Lung (tissue), 16 donors: ENCODE data around the gene ZNF41. TPM values are rescaled to one million over a fixed set of nuclear protein-coding genes. Genes with fewer than 3 reads are reported as not detected.

ENCODE experiments used
- ATAC-seq: fragments of 200-7000 bp; cut with Tn5 transposase; one replicate; pipeline ENCODE4 v1.9.1; 2020; ENCODE audit warnings: moderate number of reproducible peaks; ENCODE audit not compliant: insufficient read depth, low FRiP score
- DNase-seq, 3 donors: peaks; one replicate each; pipeline ENCODE4 v3.0.0-alpha.2; 2013 to 2017
- H3K27ac ChIP-seq, 2 donors: one replicate each; pipeline ENCODE4 v1.5.1; 2013; ENCODE audit warnings: mild to moderate bottlenecking in 2 of 2, moderate library complexity in 2 of 2, control low read depth in 1 of 2, inconsistent platforms in 1 of 2, low read depth in 1 of 2, low read length in 1 of 2
- H3K27me3 ChIP-seq, 3 donors: one replicate each; pipeline ENCODE4 v1.5.1; 2013; ENCODE audit warnings: low read length in 2 of 3; ENCODE audit not compliant: control insufficient read depth in 3 of 3, insufficient read depth in 3 of 3
- H3K36me3 ChIP-seq, 4 donors: one replicate each; pipeline ENCODE4 v1.5.1; 2013; ENCODE audit warnings: low read length in 4 of 4, mild to moderate bottlenecking in 1 of 4, moderate library complexity in 1 of 4; ENCODE audit not compliant: control insufficient read depth in 4 of 4, insufficient read depth in 4 of 4
- H3K4me1 ChIP-seq, 5 donors: one replicate each; pipeline ENCODE4 v1.5.1; 2013; ENCODE audit warnings: low read length in 5 of 5, mild to moderate bottlenecking in 2 of 5, moderate library complexity in 1 of 5; ENCODE audit not compliant: control insufficient read depth in 5 of 5, insufficient read depth in 5 of 5
- H3K4me3 ChIP-seq: one replicate; pipeline ENCODE4 v1.5.1; 2013; ENCODE audit warnings: mild to moderate bottlenecking, control low read depth, moderate library complexity
- H3K9ac ChIP-seq, 2 donors: one replicate each; pipeline ENCODE4 v1.5.1; 2013; ENCODE audit warnings: low read length in 2 of 2, control low read depth in 1 of 2; ENCODE audit not compliant: insufficient read depth in 1 of 2
- H3K9me3 ChIP-seq, 4 donors: one replicate each; pipeline ENCODE4 v1.5.1; 2013; ENCODE audit warnings: low read length in 3 of 4, mild to moderate bottlenecking in 1 of 4, moderate library complexity in 1 of 4; ENCODE audit not compliant: control insufficient read depth in 4 of 4, insufficient read depth in 3 of 4
- CTCF ChIP-seq: IDR thresholded peaks from 2 replicates; pipeline ENCODE4 v1.5.1; 2012; ENCODE audit warnings: mild to moderate bottlenecking; ENCODE audit errors: control extremely low read depth, extremely low read depth
- WGBS, 2 donors: extraction: QIAGEN DNeasy Blood & Tissue Kit; methylation state at CpG; one replicate each; pipeline ENCODE4 v1.1.7; 2013; 5-methylcytosine and 5-hydroxymethylcytosine counted together
- long read RNA-seq, 5 donors: transcript quantifications; one replicate each; lab custom pipeline, GENCODE V29; 2026
- polyA plus RNA-seq, 2 donors: library from polyadenylated mRNA; stranded (reverse); fragments of 200-250 nt; gene quantifications; one replicate each; pipeline ENCODE4 v1.2.1, GENCODE V29; 2013
- total RNA-seq, 2 donors: library from RNA; depleted of rRNA in 1 of 2; stranded (reverse); fragments of >200 nt in 1 of 2; gene quantifications; one replicate each; pipeline ENCODE4 v1.2.1, GENCODE V29; 2014 to 2021
- donor health status: control.
- donor health status: control.
- donor health status: Bipolar disorder and iron deficiency.
- donor health status: healthy.
- donor health status: DM: yes; HTN: yes; CAD: no.

ZNF41 gene
- total RNA-seq (10 to 100 TPM in 1 of 2 donors, 1 to 10 TPM in 1; 9.8 to 12.0 TPM), polyA plus RNA-seq (1 to 10 TPM; 2.0 to 3.9 TPM)
- long read RNA-seq, donor 1, full-length matches to known transcripts = 1 of 1 reads
- long read RNA-seq, donor 1, partial matches to known transcripts = 0 of 1 reads
- long read RNA-seq, donor 1, other reads (novel, unspliced or antisense) = 0 of 1 reads
- long read RNA-seq, donor 2 = 0 reads
- long read RNA-seq, donor 3 = 0 reads
- long read RNA-seq, donor 4 = 0 reads
- long read RNA-seq, donor 5 = 0 reads

DNA sequence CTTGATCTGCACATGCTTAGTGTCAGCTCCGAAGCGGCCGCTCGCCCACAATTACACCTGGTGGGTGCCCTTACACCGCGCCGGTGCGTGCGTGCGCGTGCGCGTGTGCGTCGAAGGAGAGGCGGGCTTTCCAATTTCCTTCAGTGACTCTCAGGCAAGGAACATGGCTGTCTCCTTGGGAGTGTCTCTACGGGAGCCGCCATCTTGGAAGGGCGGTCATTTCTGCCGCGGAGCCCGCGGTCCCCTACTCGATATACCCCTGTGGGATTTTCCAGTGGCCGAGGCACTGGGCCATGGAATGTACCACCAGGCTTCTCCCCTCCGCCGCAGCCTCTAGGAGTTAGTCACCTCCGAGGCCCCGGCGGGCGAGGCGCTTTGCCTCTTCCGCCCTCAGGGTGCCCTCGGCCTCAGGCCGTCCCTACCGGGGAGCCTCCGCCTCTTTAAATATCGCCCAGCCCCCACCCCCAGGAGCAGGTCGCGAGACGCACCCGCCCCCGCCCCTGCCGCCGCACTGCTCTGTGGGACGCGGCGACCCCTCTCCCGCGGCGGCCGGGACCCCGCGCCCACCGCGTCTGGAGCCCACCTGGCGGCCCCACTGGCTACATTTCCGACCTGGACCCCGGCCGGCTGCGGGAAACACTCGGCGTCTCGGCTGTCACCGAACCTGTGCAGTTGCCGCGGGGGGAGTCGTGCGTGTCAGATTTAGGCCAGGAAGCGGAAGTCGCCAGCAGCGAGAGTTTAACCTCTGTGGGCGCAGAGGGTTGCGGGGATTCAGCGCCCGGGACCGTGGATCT is at the start of gene ZNF41:
Gene ZNF41 (minus strand): TSS at position 711 of the 794 bp plus-strand sequence. CDS start 15,741 bp downstream, outside the sequence.
- no peaks in the 10 kb centered on the region for H3K27me3 ChIP-seq
- DNase-seq (peak; percentile 81 to 87 (median 85)), ATAC-seq (peak; percentile 90)
- peak within 1 kb of the TSS; percentile 68 to 92 for H3K9ac ChIP-seq
- 0 to 38% methylated on average over 51 to 77 of the region's 77 CpGs for WGBS, 2 donors
- peak within 1 kb of the TSS; percentile 92 to 98 for H3K27ac ChIP-seq
- no peak for TF ChIP-seq CTCF
- peak within 1 kb of the TSS; percentile 58 for H3K4me3 ChIP-seq
- no peaks in the 10 kb centered on the region for H3K36me3 ChIP-seq
- peaks cover 0 to 5% (median 2%) of the 10 kb centered on the region in 5 donors for H3K4me1 ChIP-seq
- peaks cover 0 to 2% (median 0%) of the 10 kb centered on the region in 4 donors for H3K9me3 ChIP-seq

DNA sequence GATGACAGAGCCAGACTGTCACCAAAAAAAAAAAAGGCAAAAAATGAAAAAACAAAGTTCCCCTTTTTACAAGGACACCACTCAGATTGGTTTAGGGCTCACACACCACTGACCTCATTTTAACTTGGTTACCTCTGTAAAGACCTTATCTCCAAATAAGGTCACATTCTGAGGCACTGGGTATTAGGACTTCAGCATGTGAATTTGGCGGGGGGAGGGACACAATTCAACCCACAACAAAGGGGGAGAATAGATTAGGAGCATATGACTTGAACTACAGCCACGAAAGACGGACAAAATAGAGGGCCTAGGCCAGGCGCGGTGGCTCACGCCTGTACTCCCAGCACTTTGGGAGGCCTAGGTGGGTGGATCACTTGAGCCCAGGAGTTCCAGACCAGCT is 47.0 kb upstream of the ZNF41 start:
- Histone ChIP-seq H3K4me3 (no peak overlapping the region), H3K27ac (no peak overlapping the region), H3K9me3 (peaks cover 0 to 5% (median 0%) of the 10 kb centered on the region in 4 donors), H3K36me3 (no peaks in the 10 kb centered on the region), H3K27me3 (no peaks in the 10 kb centered on the region), H3K9ac (no peak overlapping the region), H3K4me1 (no peaks in the 10 kb centered on the region)
- TF ChIP-seq CTCF = no peak
- DNase-seq (no peak), ATAC-seq (no peak)
- 84 to 95% methylated on average over 6 of the region's 6 CpGs for WGBS, 2 donors

DNA sequence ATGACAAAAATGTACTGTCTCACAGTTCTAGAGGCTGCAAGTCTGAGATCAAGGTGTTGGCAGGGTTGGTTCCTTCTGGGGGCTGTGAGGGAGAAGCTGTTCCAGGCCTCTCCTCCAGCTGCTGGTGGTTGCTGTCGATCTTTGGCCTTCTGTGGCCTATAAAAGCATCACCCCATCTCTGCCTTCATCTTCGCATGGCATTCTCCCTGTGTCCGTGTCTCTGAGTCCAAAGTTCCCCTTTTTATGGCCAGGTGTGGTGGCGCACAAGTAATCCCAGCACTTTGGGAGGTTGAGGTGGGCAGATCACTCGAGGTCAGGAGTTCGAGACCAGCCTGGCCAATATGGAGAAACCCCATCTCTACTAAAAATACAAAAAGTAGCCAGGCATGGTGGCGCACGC is 46.5 kb upstream of the ZNF41 start:
- Histone ChIP-seq H3K9ac (no peak overlapping the region), H3K36me3 (no peaks in the 10 kb centered on the region), H3K27me3 (no peaks in the 10 kb centered on the region), H3K27ac (no peak overlapping the region), H3K9me3 (peaks cover 0 to 5% (median 0%) of the 10 kb centered on the region in 4 donors), H3K4me3 (no peak overlapping the region), H3K4me1 (no peaks in the 10 kb centered on the region)
- DNase-seq (no peak), ATAC-seq (no peak)
- WGBS, 2 donors = 83 to 94% methylated on average over 8 of the region's 8 CpGs
- TF ChIP-seq CTCF = no peak
